ENCODE data around the gene SS18L1. TPM values are rescaled to one million over a fixed set of nuclear protein-coding genes. Genes with fewer than 3 reads are reported as not detected.

Gene SS18L1
- total and polyA plus RNA-seq, 10 of the 15 experiments (the other 5 are each of a cell fraction or from before 2014, with no cell fraction given), result 1.8 to 20.0 (median 6.6) TPM

- in situ Hi-C loops (cut with MboI), result no loop called here
- DNase-seq (ENCODE audit: low read depth, low spot score), result no peak
- Histone ChIP-seq H3K36me3 (ENCODE audit: control insufficient read depth in 2 of 2, insufficient read depth in 2 of 2, low read length in 1 of 2) (peaks cover 16 to 25% of the 10 kb centered on the region in 2 experiments; a peak in 3 of 4 replicates), H3K27ac (ENCODE audit: control insufficient read depth, insufficient read depth) (no peak overlapping the region), H3K9ac (ENCODE audit: control insufficient read depth, insufficient read depth, low read length) (no peak overlapping the region), H4K20me1 (ENCODE audit: control insufficient read depth, insufficient read depth) (no peaks in the 10 kb centered on the region), H3K4me2 (ENCODE audit: control insufficient read depth, insufficient read depth) (no peak overlapping the region), H2AFZ (ENCODE audit: control insufficient read depth, low read depth, low read length) (no peak overlapping the region), H3K79me2 (ENCODE audit: control insufficient read depth, insufficient read depth, low read length) (no peaks in the 10 kb centered on the region), H3K9me3 (replicated peaks; ENCODE audit: control insufficient read depth, insufficient read depth, low read length) (no peaks in the 10 kb centered on the region), H3K4me1 (ENCODE audit: control insufficient read depth, insufficient read depth, low read length) (peaks cover 22% of the 10 kb centered on the region), H3K27me3 (replicated peaks in 1 of 2; ENCODE audit: control insufficient read depth in 2 of 2, insufficient read depth in 2 of 2, low read length in 1 of 2) (no peaks in the 10 kb centered on the region), H3K4me3 (no peak overlapping the region)
- intact Hi-C loops (cut with micrococcal nuclease; ENCODE audit: unreplicated experiment), result no loop called here
- no peak for ATAC-seq
- ChIA-PET RAD21 (ENCODE audit: unreplicated experiment) (no interaction called here), POLR2A (no interaction called here), CTCF (no interaction called here), SMC1A (ENCODE audit: uncharacterized antibody, unreplicated experiment) (no interaction called here)
- FAIRE-seq, result no peak
- no TSS peak for BruUV-seq (replicated peaks)
- 96% methylated on average over 18 of the region's 18 CpGs for WGBS (ENCODE audit: insufficient coverage, insufficient replicate concordance, low lambda C conversion rate, missing lambda C conversion rate)
- TF ChIP-seq SREBF1 (IDR thresholded peaks at IDR 0.05; ENCODE audit: low read length) (no peak), ZBTB33 (IDR thresholded peaks at IDR 0.05) (no peak), YBX1 (IDR thresholded peaks at IDR 0.05) (no peak), WRNIP1 (IDR thresholded peaks at IDR 0.05; ENCODE audit: borderline replicate concordance, low read depth, low read length) (no peak), PBX3 (IDR thresholded peaks at IDR 0.05; ENCODE audit: insufficient replicate concordance, low read depth, low read length) (no peak), CUX1 (IDR thresholded peaks at IDR 0.05; ENCODE audit: insufficient replicate concordance, low read depth, low read length) (no peak), HCFC1 (IDR thresholded peaks at IDR 0.05; ENCODE audit: low read length) (no peak), EP300 (IDR thresholded peaks at IDR 0.05; ENCODE audit: borderline replicate concordance in 1 of 2, control insufficient read depth in 1 of 2, low read depth in 2 of 2, low read length in 2 of 2) (no peak), ZNF217 (IDR thresholded peaks at IDR 0.05) (no peak)
- TF ChIP-seq, protein P1, sequence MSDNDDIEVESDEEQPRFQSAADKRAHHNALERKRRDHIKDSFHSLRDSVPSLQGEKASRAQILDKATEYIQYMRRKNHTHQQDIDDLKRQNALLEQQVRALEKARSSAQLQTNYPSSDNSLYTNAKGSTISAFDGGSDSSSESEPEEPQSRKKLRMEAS (IDR thresholded peaks at IDR 0.05; ENCODE audit: low read depth, low read length), result no peak
- TF ChIP-seq, protein P2, sequence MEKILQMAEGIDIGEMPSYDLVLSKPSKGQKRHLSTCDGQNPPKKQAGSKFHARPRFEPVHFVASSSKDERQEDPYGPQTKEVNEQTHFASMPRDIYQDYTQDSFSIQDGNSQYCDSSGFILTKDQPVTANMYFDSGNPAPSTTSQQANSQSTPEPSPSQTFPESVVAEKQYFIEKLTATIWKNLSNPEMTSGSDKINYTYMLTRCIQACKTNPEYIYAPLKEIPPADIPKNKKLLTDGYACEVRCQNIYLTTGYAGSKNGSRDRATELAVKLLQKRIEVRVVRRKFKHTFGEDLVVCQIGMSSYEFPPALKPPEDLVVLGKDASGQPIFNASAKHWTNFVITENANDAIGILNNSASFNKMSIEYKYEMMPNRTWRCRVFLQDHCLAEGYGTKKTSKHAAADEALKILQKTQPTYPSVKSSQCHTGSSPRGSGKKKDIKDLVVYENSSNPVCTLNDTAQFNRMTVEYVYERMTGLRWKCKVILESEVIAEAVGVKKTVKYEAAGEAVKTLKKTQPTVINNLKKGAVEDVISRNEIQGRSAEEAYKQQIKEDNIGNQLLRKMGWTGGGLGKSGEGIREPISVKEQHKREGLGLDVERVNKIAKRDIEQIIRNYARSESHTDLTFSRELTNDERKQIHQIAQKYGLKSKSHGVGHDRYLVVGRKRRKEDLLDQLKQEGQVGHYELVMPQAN (conservative IDR thresholded peaks at IDR 0.05), result no peak
These were observed 55.4 kb downstream of the SS18L1 start for GRCh38 chr20:62198931-62199330.
